A172 (cell line): ENCODE results near the gene ST8SIA6. TPM values are rescaled to one million over a fixed set of nuclear protein-coding genes. Genes with fewer than 3 reads are reported as not detected.

Experiments used
- DNase-seq: peaks from one replicate; pipeline ENCODE4 v3.0.0-alpha.2; 2015; ENCODE audit warnings: low spot score
- total RNA-seq: library from RNA; depleted of rRNA; stranded (reverse); fragments of >200 nt; shearing (Covaris generic); gene quantifications from 2 replicates; pipeline ENCODE4 v1.2.3, GENCODE V29; 2014

ST8SIA6 gene
- total RNA-seq, 1 experiment from 2014 or later, result 1.00 TPM

DNA sequence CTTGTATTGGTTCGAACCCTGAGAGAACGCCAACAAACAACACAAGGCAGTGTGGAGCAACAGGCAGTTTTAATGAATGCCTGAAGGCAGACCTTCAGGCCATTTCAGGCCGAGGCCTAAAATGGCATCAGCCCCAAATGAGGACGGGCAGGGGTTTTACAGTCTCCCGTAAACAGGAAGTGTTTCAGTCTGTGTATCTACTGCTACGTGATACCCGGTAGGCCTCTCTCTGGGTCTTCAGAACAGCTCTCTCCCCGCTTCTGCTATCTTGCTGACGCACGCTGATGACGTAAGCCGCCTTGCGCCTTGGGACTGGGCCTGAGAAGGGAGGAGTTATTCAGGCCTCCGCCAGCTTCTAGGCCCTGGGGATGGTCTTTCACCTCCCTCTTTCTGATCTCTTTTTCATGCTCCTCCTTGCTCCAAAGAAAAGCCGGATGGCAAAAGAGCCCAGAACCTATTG, 67.7 kb downstream of the ST8SIA6 start:
- no peak for DNase-seq

DNA sequence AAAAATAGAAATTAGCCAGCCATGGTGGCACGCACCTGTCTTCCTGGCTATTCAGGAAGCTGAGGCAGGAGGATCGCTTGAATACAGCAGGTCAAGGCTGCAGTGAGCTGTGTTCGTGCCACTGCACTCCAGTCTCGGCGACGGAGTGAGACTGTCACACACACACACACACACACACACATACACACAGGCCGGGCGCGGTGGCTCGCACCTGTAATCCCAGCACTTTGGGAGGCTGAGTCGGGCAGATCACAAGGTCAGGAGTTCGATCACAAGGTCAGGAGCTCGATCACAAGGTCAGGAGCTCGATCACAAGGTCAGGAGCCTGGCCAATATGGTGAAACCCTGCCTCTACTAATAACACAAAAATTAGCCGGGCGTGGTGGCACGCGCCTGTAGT, 68.4 kb downstream of the ST8SIA6 start:
- DNase-seq, result no peak

DNA sequence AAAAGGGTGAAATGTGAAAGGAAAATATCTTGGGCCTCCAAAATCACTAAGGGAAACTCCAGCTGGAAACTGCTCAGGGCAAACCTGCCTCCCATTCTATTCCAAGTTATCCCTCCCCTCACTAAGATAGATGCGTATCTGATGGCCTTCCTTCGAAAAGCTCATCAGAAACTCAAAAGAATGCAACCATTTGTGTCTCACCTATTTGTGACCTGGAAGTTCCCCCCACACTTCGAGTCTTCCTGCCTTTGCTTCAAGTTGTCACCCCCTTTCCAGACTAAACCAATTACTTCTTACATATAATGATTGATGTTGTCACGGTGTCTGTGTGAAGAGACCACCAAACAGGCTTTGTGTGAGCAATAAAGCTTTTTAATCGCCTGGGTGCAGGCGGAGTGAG, 69.3 kb downstream of the ST8SIA6 start:
- no peak for DNase-seq

DNA sequence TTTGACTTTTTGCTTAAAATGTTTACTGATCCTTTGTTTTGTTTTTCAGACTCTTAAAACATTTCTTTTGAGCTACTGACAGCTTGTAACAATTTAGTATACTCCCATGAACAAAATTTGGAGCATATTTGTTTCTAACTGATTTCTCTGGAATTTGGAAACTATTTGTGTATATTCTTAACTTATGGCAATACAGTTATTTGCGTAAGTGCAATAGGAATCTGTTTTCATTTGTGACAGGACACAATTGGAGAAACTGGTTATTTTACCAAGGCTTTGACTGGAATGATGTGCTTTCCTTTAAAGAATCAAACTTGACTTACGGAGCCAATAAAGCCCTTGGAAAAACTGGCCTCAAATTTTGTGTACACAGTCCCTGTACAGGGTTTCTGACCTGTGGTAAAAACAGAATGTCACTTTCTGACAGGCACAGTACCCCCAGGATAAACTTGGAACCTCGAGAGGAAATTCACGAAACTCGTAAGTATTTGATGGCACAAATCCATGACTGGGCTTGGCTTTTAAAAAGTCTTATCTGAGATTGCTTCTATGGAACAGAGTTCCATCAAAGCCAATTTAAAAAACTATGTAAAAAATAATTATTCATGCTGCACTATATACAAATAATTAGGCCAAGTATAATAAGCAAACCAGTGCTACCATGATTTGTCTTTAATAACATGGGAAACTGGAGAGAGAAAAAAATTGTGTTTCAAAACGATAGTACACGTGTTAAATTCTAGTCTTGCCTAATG, 70.4 kb downstream of the ST8SIA6 start:
- DNase-seq, result no peak

DNA sequence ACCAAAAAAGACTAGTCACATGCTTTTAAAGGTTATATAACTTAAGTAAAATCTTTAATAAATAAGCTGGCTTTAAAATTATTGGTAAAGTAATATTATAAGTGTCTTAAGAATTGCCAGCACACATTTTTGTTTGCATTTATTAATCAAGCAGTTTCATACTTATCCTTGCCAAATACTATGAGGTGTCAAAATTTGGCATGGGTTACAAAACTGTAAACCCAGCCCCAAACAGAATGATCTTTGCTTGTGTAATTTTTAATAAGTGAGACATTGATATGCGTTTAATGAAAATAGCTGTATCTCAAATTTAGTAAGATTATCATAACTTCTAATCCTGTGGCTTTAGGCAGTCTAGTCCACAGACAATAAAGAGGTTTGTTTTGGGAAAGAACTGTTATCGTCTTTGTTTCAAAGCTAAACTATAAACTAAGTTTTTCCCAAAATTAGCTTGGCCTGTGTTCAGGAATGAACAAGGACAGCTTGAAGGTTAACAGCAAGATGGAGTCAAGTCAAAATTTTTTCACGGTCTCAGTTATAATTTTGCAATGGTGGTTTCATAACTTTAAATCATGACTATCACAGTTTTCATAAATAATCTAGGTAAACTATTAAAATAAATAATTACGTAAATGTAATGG, 72.8 kb downstream of the ST8SIA6 start:
- no peak for DNase-seq

DNA sequence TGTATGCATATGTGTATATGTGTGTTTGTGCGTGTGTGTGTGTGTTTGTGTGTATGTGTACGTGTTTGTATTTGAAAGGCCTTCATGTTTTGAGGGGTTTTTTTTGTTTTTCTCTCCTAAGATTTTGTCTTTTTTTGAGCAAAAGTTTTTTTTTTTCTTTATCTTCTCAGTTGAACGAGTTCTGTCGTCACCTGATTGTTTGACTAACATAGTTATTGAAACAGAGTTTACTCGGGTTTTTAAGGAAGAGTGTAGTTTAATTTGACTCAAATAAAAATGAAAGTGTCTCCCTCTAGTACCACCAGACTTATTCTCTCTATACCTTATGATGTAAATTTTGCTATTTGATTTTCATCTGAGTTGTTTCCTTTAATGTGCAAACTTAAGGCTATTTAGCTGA, 73.5 kb downstream of the ST8SIA6 start:
- no peak for DNase-seq

DNA sequence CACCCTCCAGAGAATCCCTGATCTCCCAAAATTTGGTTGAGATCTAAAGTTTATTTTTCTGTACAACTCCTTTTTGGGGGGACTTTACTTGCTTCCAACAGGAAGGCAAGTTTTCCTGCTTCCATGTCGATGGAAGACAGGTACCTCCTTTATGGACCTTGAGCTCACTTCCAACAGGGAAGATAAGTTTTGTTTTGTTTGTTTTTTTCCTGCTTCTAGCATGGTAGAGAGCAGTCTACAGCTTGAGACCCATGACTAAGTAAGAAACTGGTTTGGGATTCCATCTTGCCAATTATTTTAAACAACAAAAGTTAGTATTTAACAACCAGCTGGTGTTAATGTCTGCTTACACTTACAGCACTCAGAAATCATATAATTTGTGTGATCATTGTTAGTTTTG, 74.4 kb downstream of the ST8SIA6 start:
- no peak for DNase-seq

DNA sequence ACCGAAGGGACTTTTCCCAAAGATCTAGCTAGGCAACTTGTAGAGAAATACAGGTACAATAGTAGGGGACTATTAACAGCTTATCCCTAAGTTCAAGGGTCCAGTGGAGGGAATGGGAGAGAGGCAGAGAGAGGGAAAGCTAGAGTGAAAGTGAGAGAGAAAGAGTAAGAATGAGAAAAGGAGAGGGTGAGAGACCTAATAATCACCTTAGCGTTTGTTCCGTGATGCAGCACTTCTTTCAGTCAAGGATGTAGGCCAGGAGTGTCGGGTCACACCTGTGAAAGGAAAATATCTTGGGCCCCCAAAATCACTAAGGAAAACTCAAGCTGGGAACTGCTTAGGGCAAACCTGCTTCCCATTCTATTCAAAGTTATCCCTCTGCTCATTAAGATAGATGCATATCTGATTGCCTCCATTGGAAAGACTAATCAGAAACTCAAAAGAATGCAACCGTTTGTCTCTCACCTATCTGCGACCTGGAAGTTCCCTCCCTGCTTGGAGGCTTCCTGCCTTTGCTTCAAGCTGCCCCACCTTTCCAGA, 75.2 kb downstream of the ST8SIA6 start:
- no peak for DNase-seq

DNA sequence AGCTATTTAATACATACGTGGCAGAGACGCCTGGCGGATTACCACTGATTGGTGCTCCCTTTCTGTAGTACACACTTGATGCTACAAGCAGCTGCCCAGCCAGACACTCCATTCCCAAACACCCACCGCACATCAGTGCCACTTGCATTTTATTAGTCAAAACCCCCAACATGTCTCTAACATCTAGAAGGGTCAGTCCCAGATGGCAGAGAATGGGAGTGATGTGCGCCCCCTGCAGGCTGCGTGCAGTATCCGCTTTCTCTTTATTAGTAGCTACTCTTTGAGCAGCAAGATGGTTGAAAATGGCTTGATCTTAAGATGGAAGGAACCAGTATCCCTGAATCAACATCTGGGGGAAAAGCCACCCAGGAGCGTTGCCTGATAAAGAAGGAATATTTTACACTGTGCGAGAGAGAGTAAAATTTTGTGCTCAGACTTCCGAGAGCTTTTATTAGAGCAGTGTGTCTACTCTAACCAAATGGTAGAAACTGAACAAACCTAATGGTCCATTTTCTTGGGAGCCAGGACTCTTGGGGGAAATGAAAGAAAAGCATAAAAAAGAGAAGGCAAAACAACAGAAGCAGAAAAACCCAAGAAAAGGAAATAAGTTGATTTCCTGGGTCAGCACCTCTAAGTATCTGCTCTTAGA, 78.3 kb downstream of the ST8SIA6 start:
- no peak for DNase-seq

DNA sequence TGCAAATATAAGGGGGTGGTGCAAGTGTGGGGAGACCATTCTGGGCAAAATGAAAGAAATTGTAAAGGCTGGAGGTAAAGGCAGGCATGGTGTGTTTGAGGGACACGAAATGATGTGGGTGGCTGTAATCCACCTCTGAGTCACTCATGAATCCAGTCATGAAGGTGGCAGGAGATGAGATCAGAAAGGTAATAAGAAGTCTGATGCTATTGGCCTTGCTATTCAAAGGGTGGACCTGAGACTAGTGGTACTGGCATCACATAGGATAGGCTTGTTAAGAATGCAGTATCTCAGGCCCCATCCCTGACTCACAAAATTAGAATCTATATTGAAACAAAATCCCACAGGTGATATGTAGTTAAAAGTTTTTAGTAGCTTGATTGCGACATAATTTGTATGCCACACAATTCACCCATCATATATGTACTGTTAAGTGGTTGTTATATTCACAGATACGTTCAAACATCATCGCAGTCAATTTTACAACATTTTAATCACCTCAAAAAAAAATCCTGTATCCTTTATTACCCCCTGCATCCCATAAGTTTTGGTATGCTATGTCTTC, 85.6 kb downstream of the ST8SIA6 start:
- no peak for DNase-seq

DNA sequence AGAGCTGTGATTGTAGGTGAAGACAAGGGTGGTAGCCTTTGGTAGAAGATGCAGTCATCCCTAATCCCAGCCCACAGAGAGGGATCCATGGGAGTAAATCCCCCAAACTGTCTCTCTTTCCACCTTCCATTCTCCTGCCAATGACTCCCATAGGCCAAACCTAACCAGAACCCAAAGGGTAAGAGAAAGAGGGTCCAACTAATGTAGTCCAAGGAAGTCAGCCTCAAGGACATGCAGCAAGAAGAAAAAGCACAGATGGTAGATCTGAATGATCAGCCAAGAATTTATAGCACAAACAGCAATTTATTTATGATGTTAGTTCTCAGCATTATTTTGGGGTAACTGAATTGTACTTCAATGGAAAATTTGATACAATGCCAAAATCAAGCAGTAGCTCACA, 87.7 kb downstream of the ST8SIA6 start:
- DNase-seq, result no peak

DNA sequence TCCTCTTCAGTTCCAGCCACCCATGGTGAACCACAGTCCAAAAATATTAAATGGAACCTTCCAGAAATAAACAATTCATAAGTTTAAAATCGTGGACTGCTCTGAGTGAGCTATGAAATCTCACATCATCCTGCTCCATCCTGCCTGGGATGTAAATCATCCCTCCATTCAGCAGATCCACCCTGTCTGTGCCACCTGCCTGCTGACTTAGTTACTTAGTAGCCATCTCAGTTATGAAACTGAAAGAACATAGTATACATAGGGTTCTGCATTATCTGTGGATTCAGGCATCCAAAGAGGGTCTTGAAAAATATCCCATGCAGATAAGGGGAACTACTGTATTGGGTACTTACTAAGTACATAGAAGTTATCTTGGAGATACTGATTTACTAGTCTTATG, 89.0 kb downstream of the ST8SIA6 start:
- DNase-seq, result no peak

DNA sequence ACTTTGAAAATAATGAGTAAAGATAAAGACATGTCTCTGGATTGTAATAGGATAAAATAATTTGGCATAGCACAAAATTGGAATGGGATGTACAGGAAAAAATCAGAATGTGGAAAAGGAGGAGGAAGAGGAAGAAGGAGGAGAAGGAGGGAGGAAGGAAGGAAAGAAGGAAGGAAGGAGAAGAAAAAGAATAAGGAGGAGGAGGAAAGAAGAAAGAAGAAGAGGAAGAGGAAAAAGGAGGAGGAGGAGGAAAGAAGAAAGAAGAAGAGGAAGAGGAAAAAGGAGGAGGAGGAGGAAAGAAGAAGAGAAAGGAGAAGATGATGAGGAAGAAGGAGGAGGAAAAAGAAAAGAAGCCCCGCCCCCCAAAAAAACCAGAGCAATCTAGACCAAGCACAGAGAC, 95.9 kb downstream of the ST8SIA6 start:
- no peak for DNase-seq

DNA sequence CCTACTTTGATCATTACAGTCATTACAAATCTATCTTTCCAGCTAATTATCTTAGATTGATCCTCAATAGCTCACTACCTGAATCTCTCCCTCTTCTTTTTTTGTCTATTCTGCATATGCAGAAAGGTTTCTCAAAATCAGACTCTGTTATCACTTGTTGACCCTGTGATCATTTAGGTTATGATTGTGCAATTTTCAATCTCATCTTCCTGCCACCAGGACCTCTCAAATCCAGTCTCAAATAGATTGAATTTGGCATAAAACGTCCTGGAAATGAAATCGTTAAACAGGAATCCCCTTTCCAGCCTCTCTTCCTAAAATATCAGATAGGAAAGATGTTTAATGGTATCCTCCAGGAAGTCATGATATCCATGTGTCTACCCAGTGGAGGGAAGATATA, 96.6 kb downstream of the ST8SIA6 start:
- no peak for DNase-seq

DNA sequence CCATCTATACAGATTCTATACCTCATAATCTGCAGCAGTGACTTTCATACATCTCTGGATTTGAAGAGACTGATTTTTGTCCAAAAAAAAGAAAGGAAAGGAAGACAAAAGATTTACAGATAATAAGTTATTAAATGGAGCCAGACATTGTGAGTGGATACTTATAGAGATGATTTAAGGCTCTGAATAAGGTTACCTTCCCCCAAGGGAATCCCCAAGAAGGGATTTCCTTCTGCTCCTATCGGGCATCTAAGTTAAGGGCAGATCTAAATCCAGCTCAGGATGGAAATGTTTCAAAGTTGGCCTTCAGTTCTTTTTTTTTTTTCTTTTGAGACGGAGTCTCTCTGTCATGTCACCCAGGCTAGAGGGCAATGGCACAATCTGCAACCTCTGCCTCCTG, 97.6 kb downstream of the ST8SIA6 start:
- DNase-seq, result no peak

DNA sequence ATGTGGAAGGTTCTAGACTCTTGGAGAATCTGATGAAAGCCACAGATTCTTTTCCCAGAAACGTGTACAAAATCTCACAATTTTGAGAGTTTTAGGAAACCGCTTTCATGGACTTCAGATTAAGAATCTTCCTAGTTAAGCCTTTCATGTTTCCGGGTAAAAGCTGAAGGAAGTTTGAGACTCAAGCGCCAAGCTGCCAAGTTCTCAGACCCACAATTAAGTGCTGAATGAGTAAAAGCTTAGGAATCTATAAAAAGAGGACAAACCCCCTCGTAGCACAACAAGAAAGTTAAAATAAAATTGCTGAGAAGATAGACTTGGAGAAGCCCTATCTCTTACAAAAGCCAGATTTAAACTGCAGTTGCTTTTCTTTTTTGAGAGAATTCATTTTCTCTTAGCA, 99.6 kb downstream of the ST8SIA6 start:
- peak; percentile 37 for DNase-seq

DNA sequence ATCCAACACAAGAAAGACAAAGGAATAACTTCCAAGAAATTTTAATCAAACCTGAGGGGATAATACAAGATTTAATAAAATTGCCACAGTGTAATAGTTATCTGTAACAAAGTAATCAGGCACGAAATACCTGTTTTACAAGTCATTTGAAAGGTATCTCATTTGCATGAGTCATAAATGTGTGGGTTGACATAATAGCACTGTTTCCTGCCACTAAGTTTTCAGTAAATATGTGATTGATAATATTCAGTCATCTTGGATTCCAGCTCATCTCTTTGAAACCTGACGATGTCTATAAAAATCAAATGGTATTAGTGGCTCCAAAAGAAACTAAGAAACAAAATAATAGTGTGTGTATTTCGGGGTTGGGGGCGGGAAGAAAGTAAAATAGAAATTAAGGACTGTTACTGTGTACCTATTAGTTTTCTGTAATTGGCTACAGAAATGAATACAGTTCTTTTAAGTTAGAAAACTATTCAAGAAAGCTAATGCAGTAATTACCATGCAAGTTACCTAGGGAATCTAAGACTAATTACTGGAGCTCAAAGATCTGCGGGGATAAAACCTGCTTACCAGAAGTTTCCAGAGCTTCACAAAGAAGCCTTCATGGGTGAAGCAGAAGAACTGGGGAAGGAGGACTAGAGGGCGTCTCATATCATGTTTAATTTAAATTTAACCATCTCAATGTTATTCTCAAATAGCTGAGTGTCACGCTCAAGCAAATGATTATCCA, 100.7 kb downstream of the ST8SIA6 start:
- DNase-seq, result peak; percentile 23

DNA sequence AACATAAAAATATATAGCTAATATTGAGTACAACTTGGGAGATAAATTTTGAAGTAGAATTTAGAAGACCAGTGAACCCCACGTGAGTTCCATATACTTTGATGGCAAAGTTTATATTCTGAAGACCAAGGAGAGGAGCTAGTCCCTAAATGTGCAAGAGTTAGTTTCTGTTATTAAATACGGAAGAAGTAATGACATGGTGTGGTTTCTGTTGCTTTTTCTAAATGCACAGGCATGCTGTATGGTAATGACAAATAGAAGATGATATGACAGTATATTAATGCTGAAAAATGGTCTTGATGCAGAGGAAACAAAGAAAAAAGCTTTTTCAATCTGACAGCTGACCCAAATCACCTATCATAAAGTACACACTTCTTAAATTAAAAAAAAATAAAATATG, 101.8 kb downstream of the ST8SIA6 start:
- no peak for DNase-seq

DNA sequence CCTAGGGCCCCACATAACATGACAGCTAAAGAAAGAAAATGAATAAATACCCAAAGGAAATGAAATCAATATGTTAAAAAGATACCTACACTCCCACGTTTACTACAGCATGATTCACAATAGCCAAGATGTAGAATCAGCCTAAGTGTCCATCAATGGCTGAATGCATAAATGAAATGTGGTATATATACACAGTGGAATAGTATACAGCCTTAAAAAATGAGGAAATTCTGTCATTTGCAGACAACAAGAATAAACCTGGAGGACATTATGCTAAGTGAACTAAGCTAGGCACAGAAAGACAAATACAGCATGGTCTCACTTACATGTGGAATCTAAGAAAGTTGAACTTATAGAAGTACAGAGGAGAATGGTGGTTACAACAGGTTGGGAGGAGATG, 102.9 kb downstream of the ST8SIA6 start:
- DNase-seq, result no peak

DNA sequence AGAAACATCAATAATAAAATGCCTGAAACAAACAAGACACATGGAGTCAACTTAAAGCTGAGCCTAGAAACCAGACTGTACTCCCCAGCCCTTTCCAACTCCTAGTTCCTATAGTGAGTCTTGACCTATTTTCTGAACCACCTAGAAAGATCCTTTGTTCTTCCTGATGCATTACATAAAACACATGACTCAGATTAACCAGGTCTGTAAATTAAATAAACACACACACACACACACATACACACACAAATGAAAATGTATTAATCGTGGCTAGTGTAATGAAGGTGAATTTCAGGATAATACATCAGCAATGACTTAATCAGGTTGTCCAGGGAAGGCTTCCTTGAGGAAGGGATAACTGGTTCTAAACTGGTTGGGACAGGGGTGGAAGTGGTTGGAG, 104.7 kb downstream of the ST8SIA6 start:
- no peak for DNase-seq

DNA sequence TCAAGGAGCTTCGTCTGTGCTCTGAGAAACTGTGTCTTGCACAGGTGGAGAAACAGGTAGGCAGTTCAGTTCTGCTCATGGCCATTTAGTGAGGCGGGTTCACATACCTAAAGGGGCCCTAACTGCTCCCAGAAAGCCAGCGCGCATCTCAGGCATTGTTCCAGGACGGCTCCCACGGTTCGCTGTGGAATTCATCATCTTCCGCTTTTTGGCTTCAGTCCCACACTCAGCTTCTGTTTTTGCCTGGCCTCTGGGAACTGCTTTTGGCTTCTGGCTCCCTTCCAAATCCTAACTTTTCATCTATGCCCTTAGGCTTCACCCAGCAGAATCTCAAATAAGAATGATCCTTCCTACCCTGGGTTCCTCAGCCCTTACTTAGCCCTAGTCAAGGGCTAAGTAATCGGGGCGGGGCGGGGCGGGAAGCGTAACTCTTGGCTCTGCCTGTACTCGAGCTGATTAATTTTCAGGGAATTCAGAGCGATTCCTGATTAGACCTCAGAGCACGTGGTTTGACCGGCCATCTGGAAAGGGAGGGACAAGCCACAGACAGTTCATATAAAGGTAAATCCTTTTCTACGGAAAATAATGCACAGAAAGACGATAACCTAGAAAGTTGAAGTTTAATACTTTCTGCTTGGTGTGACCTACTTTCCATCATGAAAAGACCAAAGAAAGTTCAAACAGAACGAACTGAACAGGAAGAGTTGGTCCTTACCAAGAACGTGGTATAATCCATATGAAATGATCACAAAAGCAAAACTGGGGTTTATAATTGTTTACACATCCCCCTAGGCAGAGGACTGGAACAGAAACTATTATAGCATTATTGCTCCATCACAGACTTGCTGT, 105.7 kb downstream of the ST8SIA6 start:
- peak; percentile 83 for DNase-seq
